ENCODE results near the gene ACTR8. TPM values are rescaled to one million over a fixed set of nuclear protein-coding genes. Genes with fewer than 3 reads are reported as not detected.

ACTR8 gene
- total RNA-seq, 1 experiment from 2014 or later = 21.1 TPM

DNA sequence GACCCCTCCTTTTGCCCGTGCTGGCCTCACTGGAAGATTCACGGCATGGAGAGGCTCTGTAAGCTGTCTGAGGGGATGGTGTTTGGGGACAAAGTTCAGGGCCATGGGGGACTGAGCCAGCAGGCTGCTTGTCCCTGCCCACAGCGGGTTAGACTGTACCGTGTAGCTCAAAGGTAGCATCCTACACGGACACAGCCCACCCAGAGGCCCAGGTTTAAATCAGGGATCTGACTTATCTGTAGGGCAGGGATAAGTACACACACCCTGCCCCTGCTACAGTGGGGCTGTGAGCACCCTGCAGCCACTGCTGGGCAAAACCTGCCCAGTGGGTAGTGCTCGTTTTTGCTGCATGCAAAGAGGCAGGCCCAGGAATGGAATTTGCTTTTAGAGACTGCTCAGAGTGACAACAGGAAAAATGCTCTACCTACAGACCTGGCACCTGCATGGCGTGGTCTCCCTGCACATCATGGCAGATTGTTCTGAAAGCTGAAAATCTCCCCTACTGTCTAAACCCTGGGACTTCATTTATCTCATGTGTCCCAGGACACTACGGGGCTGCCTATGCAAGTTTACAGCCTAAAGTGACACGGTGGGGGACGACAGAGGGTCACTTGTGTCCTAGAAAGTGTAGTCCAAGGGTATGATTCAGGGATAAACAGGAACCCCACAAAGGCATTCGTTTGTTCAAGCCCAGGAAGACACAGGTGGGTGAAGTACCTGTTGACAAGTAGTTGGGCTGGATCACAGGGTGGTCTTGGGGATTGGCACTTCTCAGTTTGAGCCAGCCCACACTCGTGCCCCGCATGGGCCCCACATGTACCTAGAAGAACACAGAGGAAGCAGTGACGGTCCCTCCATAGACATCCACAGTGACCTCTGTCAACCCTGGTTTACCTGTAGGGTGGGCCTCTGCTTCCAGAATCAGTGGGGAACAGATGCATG lies 63.5 kb downstream of the ACTR8 start:
- TF ChIP-seq EZH2 (IDR thresholded peaks at IDR 0.05; ENCODE audit: borderline replicate concordance, low read depth, low read length, poor library complexity, severe bottlenecking) = no peak
- H3K4me3 ChIP-seq (ENCODE audit: low read depth, low read length, poor library complexity, severe bottlenecking) = no peak overlapping the region
- no peaks in the 10 kb centered on the region for H3K27me3 ChIP-seq (replicated peaks; ENCODE audit: insufficient read depth, low read depth, low read length, poor library complexity)
- CTCF ChIA-PET = no interaction called here
- POLR2A ChIA-PET (ENCODE audit: low non-redundant PET) = no interaction called here
- no peak for DNase-seq (ENCODE audit: low spot score)
- no peaks in the 10 kb centered on the region for H3K9me3 ChIP-seq (ENCODE audit: low read depth, low read length, poor library complexity, severe bottlenecking)
- no peak overlapping the region for H3K27ac ChIP-seq (ENCODE audit: low read depth, low read length, poor library complexity, severe bottlenecking)
- no peaks in the 10 kb centered on the region for H3K4me1 ChIP-seq (ENCODE audit: insufficient read depth, low read length, poor library complexity, severe bottlenecking)
- no TSS peak for BruUV-seq (replicated peaks)
- H3K36me3 ChIP-seq (ENCODE audit: insufficient read depth, low read length, poor library complexity, severe bottlenecking) = no peaks in the 10 kb centered on the region
- intact Hi-C loops (cut with micrococcal nuclease; ENCODE audit: unreplicated experiment) = no loop called here

- ChIA-PET CTCF (no interaction called here), POLR2A (ENCODE audit: low non-redundant PET) (no interaction called here)
- Histone ChIP-seq H3K4me1 (ENCODE audit: insufficient read depth, low read length, poor library complexity, severe bottlenecking) (no peaks in the 10 kb centered on the region), H3K4me3 (ENCODE audit: low read depth, low read length, poor library complexity, severe bottlenecking) (no peak overlapping the region), H3K27ac (ENCODE audit: low read depth, low read length, poor library complexity, severe bottlenecking) (no peak overlapping the region), H3K27me3 (replicated peaks; ENCODE audit: insufficient read depth, low read depth, low read length, poor library complexity) (no peaks in the 10 kb centered on the region), H3K9me3 (ENCODE audit: low read depth, low read length, poor library complexity, severe bottlenecking) (no peaks in the 10 kb centered on the region), H3K36me3 (ENCODE audit: insufficient read depth, low read length, poor library complexity, severe bottlenecking) (no peaks in the 10 kb centered on the region)
- no peak for TF ChIP-seq EZH2 (IDR thresholded peaks at IDR 0.05; ENCODE audit: borderline replicate concordance, low read depth, low read length, poor library complexity, severe bottlenecking)
- BruUV-seq (replicated peaks) = no TSS peak
- no peak for DNase-seq (ENCODE audit: low spot score)
- intact Hi-C loops (cut with micrococcal nuclease; ENCODE audit: unreplicated experiment) = no loop called here
These were observed 64.1 kb downstream of the ACTR8 start for GRCh38 chr3:53817809-53818208.

DNA sequence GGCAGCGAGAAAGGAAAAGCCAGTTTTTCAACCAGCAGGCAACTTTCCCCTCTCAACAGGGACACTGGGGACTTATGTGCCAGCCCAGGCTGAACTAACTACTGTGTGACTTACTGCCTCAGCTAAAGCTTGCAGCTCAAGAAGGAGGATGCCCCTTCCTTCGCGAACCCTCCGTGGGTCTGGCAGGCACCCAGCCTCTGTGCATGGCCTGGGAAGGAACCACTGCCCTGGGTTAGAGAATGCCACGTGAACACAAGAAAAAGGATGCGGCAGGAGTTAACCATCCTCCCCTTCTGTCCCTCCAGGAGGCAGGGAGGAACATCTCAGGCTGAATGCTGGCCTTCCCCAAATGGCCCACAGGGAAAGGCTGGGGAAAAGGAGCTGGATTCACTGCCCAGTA lies 64.7 kb downstream of the ACTR8 start:
- Histone ChIP-seq H3K27ac (ENCODE audit: low read depth, low read length, poor library complexity, severe bottlenecking) (no peak overlapping the region), H3K4me1 (ENCODE audit: insufficient read depth, low read length, poor library complexity, severe bottlenecking) (no peaks in the 10 kb centered on the region), H3K9me3 (ENCODE audit: low read depth, low read length, poor library complexity, severe bottlenecking) (no peaks in the 10 kb centered on the region), H3K36me3 (ENCODE audit: insufficient read depth, low read length, poor library complexity, severe bottlenecking) (no peaks in the 10 kb centered on the region), H3K4me3 (ENCODE audit: low read depth, low read length, poor library complexity, severe bottlenecking) (no peak overlapping the region), H3K27me3 (replicated peaks; ENCODE audit: insufficient read depth, low read depth, low read length, poor library complexity) (no peaks in the 10 kb centered on the region)
- POLR2A ChIA-PET (ENCODE audit: low non-redundant PET) = no interaction called here
- BruUV-seq (replicated peaks) = no TSS peak
- intact Hi-C loops (cut with micrococcal nuclease; ENCODE audit: unreplicated experiment) = no loop called here
- CTCF ChIA-PET = no interaction called here
- no peak for DNase-seq (ENCODE audit: low spot score)
- TF ChIP-seq, protein P1, sequence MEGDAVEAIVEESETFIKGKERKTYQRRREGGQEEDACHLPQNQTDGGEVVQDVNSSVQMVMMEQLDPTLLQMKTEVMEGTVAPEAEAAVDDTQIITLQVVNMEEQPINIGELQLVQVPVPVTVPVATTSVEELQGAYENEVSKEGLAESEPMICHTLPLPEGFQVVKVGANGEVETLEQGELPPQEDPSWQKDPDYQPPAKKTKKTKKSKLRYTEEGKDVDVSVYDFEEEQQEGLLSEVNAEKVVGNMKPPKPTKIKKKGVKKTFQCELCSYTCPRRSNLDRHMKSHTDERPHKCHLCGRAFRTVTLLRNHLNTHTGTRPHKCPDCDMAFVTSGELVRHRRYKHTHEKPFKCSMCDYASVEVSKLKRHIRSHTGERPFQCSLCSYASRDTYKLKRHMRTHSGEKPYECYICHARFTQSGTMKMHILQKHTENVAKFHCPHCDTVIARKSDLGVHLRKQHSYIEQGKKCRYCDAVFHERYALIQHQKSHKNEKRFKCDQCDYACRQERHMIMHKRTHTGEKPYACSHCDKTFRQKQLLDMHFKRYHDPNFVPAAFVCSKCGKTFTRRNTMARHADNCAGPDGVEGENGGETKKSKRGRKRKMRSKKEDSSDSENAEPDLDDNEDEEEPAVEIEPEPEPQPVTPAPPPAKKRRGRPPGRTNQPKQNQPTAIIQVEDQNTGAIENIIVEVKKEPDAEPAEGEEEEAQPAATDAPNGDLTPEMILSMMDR (conservative IDR thresholded peaks at IDR 0.05; ENCODE audit: low read depth, low read length) = no peak
- TF ChIP-seq EZH2 (IDR thresholded peaks at IDR 0.05; ENCODE audit: borderline replicate concordance, low read depth, low read length, poor library complexity, severe bottlenecking) = no peak

Other genes with a start within 250 kb of the ACTR8 start
- gene CHDH, start 35.7 kb downstream of the ACTR8 start, total RNA-seq (2021) = 0.24 TPM in 1 of 2 replicates, not detected in the other
- not detected in 2 replicates for gene IL17RB, start 35.6 kb downstream of the ACTR8 start, total RNA-seq (2021)
- 19.9 and 20.7 TPM in 2 replicates for gene SELENOK, start 9.7 kb upstream of the ACTR8 start, total RNA-seq (2021)
- not detected in 2 replicates for gene CACNA2D3, start 240.4 kb upstream of the ACTR8 start, total RNA-seq (2021)

Data from A673 (cell line).